OCI-LY1 (cell line): ENCODE measurements around the gene ZNF804B.
"Not testable (repeated sequence)": the region's sequence is repeated elsewhere in the genome, so short reads cannot be mapped to it uniquely, and the experiment has no call there.

Source experiments
- H2AFZ ChIP-seq: fragments of 200-600 bp; sonication (generic), shearing (Covaris generic); 2 replicates; pipeline ENCODE4 v1.6.0; 2014; ENCODE audit warnings: antibody characterized with exemption, mild to moderate bottlenecking, low read length
- H3F3A ChIP-seq: fragments of 200-600 bp; sonication (generic), shearing (Covaris generic); 2 replicates; pipeline ENCODE4 v1.6.0; 2014; ENCODE audit warnings: mild to moderate bottlenecking, antibody characterized with exemption, low read length, moderate library complexity; ENCODE audit not compliant: insufficient read depth
- H3K27ac ChIP-seq: fragments of 200-600 bp; sonication (generic); 2 replicates; pipeline ENCODE4 v1.5.1; 2014; ENCODE audit warnings: low read length, mixed run types, mild to moderate bottlenecking, low read depth; ENCODE audit not compliant: poor library complexity, severe bottlenecking
- H3K27me3 ChIP-seq: fragments of 200-600 bp; sonication (generic); 2 replicates; pipeline ENCODE4 v1.6.0; 2014; ENCODE audit warnings: antibody characterized with exemption, mild to moderate bottlenecking, low read length, moderate library complexity; ENCODE audit not compliant: insufficient read depth
- H3K36me3 ChIP-seq: fragments of 200-600 bp; sonication (generic); 2 replicates; pipeline ENCODE4 v1.6.1; 2014; ENCODE audit warnings: mild to moderate bottlenecking, antibody characterized with exemption, low read length, moderate library complexity, mixed read lengths; ENCODE audit not compliant: insufficient read depth
- H3K4me1 ChIP-seq: fragments of 200-600 bp; sonication (generic); 2 replicates; pipeline ENCODE4 v1.5.1; 2014; ENCODE audit warnings: mild to moderate bottlenecking, low read length, moderate library complexity; ENCODE audit not compliant: insufficient read depth, severe bottlenecking
- H3K4me2 ChIP-seq: fragments of 200-600 bp; sonication (generic), shearing (Covaris generic); 2 replicates; pipeline ENCODE4 v1.6.1; 2014; ENCODE audit warnings: low read length
- H3K4me3 ChIP-seq: fragments of 200-600 bp; sonication (generic); 2 replicates; pipeline ENCODE4 v1.5.1; 2014; ENCODE audit warnings: low read length, low read depth, mild to moderate bottlenecking, mixed read lengths; ENCODE audit not compliant: poor library complexity, severe bottlenecking
- H3K79me2 ChIP-seq: fragments of 200-600 bp; shearing (Covaris generic); 2 replicates; pipeline ENCODE4 v1.6.1; 2016; ENCODE audit warnings: mixed run types, low read length, mixed read lengths; ENCODE audit not compliant: insufficient read depth
- H3K9ac ChIP-seq: fragments of 200-600 bp; sonication (generic), shearing (Covaris generic); 2 replicates; pipeline ENCODE4 v1.6.1; 2014; ENCODE audit warnings: mild to moderate bottlenecking, low read length, mixed read lengths
- H3K9me2 ChIP-seq: fragments of 200-600 bp; sonication (generic), shearing (Covaris generic); 2 replicates; pipeline ENCODE4 v1.6.1; 2014; ENCODE audit warnings: low read depth, mild to moderate bottlenecking, low read length, mixed read lengths
- H3K9me3 ChIP-seq: fragments of 200-600 bp; shearing (Covaris generic); 2 replicates; pipeline ENCODE4 v1.6.1; 2014; ENCODE audit warnings: low read length, mixed read lengths
- H4K20me1 ChIP-seq: fragments of 200-600 bp; sonication (generic), shearing (Covaris generic); 2 replicates; pipeline ENCODE4 v1.6.0; 2016; ENCODE audit warnings: mild to moderate bottlenecking, low read length; ENCODE audit not compliant: insufficient read depth
- EZH2 ChIP-seq: fragments of 200-600 bp; sonication (generic), shearing (Covaris generic); IDR thresholded peaks from 2 replicates; pipeline ENCODE4 v1.8.0; 2017; ENCODE audit warnings: borderline replicate concordance, mixed run types, mild to moderate bottlenecking, antibody characterized with exemption, low read length, moderate library complexity, mixed read lengths
- TF ChIP-seq, protein P1 (sequence below): fragments of 200-600 bp; sonication (generic), shearing (Covaris generic); IDR thresholded peaks from 2 replicates; pipeline ENCODE4 v1.5.1; 2017; ENCODE audit warnings: mild to moderate bottlenecking, antibody characterized with exemption, low read length, moderate library complexity, mixed read lengths

The ZNF804B gene

GRCh38 chr7:89223900-89224395 is 464.4 kb downstream of the ZNF804B start:
- no peaks in the 10 kb centered on the region for H3K9me2 ChIP-seq
- H3K9me3 ChIP-seq = no peaks in the 10 kb centered on the region
- H4K20me1 ChIP-seq = no peaks in the 10 kb centered on the region
- no peak overlapping the region for H3K4me2 ChIP-seq
- no peaks in the 10 kb centered on the region for H3K79me2 ChIP-seq
- no peaks in the 10 kb centered on the region for H3K4me1 ChIP-seq
- H3K4me3 ChIP-seq = no peak overlapping the region
- H3K27me3 ChIP-seq = no peaks in the 10 kb centered on the region
- no peak overlapping the region for H2AFZ ChIP-seq
- no peak overlapping the region for H3K9ac ChIP-seq
- no peaks in the 10 kb centered on the region for H3K36me3 ChIP-seq
- TF ChIP-seq, protein P1, sequence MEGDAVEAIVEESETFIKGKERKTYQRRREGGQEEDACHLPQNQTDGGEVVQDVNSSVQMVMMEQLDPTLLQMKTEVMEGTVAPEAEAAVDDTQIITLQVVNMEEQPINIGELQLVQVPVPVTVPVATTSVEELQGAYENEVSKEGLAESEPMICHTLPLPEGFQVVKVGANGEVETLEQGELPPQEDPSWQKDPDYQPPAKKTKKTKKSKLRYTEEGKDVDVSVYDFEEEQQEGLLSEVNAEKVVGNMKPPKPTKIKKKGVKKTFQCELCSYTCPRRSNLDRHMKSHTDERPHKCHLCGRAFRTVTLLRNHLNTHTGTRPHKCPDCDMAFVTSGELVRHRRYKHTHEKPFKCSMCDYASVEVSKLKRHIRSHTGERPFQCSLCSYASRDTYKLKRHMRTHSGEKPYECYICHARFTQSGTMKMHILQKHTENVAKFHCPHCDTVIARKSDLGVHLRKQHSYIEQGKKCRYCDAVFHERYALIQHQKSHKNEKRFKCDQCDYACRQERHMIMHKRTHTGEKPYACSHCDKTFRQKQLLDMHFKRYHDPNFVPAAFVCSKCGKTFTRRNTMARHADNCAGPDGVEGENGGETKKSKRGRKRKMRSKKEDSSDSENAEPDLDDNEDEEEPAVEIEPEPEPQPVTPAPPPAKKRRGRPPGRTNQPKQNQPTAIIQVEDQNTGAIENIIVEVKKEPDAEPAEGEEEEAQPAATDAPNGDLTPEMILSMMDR = no peak
- TF ChIP-seq EZH2 = no peak
- H3F3A ChIP-seq = no peaks in the 10 kb centered on the region
- no peak overlapping the region for H3K27ac ChIP-seq

DNA sequence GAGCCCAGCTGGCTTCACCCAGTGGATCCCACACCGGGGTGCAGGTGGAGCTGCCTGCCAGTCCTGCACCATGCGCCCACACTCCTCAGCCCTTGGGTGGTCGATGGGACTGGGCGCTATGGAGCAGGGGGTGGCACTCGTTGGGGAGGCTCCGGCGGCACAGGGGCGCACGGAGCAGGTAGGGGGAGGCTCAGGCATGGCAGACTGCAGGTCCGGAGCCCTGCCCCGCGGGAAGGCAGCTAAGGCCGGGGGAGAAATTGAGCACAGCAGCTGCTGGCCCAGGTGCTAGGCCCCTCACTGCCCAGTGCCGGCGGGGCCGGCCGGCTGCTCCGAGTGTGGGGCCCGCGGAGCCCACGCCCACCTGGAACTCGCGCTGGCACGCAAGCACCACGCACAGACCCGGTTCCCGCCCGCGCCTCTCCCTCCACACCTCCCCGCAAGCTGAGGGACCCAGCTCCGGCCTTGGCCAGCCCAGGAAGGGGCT is 469.2 kb downstream of the ZNF804B start:
- not testable (repeated sequence) for H3K79me2 ChIP-seq, H3K4me2 ChIP-seq, H3K9me3 ChIP-seq, H3K27ac ChIP-seq, H3K9ac ChIP-seq, H3K27me3 ChIP-seq, H3K9me2 ChIP-seq, H3K4me3 ChIP-seq, H3K36me3 ChIP-seq, H3F3A ChIP-seq, H3K4me1 ChIP-seq, H4K20me1 ChIP-seq, H2AFZ ChIP-seq

DNA sequence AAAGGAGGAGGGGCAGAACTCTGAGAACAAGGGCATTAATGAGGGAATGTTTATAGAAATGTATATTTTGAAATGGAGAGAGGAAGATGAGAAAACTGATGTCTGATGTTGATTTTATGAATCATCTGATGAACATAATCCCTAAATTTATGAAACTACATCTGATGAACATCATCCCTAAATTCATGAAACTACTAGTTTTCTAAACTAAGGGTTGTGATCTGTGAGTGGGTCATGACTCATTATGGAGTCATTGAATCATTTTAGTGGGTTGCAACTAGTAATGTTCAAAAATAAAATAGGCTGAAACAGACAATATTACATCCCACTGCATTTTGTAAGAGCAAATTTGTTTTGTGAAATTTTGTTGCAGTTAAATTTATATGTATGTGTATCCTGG is 478.7 kb downstream of the ZNF804B start:
- Histone ChIP-seq H3K9me2 (no peaks in the 10 kb centered on the region), H3K79me2 (no peaks in the 10 kb centered on the region), H2AFZ (no peak overlapping the region), H3F3A (no peaks in the 10 kb centered on the region), H3K27ac (no peak overlapping the region), H4K20me1 (no peaks in the 10 kb centered on the region), H3K36me3 (no peaks in the 10 kb centered on the region), H3K27me3 (no peaks in the 10 kb centered on the region), H3K4me1 (no peaks in the 10 kb centered on the region), H3K4me3 (no peak overlapping the region), H3K9me3 (no peaks in the 10 kb centered on the region), H3K4me2 (no peak overlapping the region), H3K9ac (no peak overlapping the region)
- TF ChIP-seq, protein P1 = no peak
- TF ChIP-seq EZH2 = no peak

DNA sequence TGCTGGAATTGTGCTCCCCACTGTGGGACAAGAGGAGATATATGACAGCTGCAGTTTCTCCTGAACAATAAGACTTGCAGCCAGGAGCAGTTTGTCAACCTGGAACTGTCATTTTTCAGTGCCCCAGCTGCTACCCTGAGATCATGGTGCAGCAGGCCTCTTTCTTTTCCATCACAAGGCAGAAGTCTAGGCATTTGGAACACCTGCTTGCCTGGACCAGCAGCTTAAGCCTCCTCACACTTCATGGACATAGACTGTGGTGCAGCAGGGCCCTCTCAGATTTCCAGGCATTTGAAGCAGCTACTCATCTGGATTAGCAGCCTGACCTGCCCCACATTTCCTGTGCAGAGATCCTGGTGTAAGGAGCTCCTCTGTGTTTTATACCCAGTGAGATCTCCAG is 486.7 kb downstream of the ZNF804B start:
- Histone ChIP-seq H3K4me1 (no peaks in the 10 kb centered on the region), H4K20me1 (no peaks in the 10 kb centered on the region), H2AFZ (no peak overlapping the region), H3K9ac (no peak overlapping the region), H3K9me2 (no peaks in the 10 kb centered on the region), H3K4me2 (no peak overlapping the region), H3K4me3 (no peak overlapping the region), H3K27me3 (no peaks in the 10 kb centered on the region), H3K36me3 (no peaks in the 10 kb centered on the region), H3K27ac (no peak overlapping the region), H3F3A (no peaks in the 10 kb centered on the region), H3K79me2 (no peaks in the 10 kb centered on the region), H3K9me3 (no peaks in the 10 kb centered on the region)
- TF ChIP-seq, protein P1 = no peak
